Measurements from ENCODE around the gene KLHL29. TPM values are rescaled to one million over a fixed set of nuclear protein-coding genes. Genes with fewer than 3 reads are reported as not detected.

The KLHL29 gene
- total RNA-seq, 4 donors from 2014 or later: 2.2 to 3.3 (median 2.7) TPM

- Histone ChIP-seq H3K4me3 (replicated peaks in 1 of 3) (no peak overlapping the region), H3K4me1 (no peaks in the 10 kb centered on the region), H3K9me3 (no peaks in the 10 kb centered on the region), H3K36me3 (no peaks in the 10 kb centered on the region), H3K27me3 (no peaks in the 10 kb centered on the region), H3K27ac (no peak overlapping the region)
- TF ChIP-seq CTCF (IDR thresholded peaks at IDR 0.05) (no peak), POLR2A (IDR thresholded peaks at IDR 0.05) (no peak)
- WGBS, 2 donors: 96 to 97% methylated on average over 14 of the region's 14 CpGs
- intact Hi-C loops (cut with DNase I): no loop called here
- no peak for DNase-seq
Observed at GRCh38 chr2:23692263-23692662, 307.3 kb downstream of the KLHL29 start.

- WGBS, 2 donors: 95 to 97% methylated on average over 20 to 26 of the region's 28 CpGs
- H3K27ac ChIP-seq: no peak overlapping the region
- no peaks in the 10 kb centered on the region for H3K36me3 ChIP-seq
- DNase-seq: no peak
- intact Hi-C loops (cut with DNase I): no loop called here
- H3K27me3 ChIP-seq: no peaks in the 10 kb centered on the region
- no peaks in the 10 kb centered on the region for H3K9me3 ChIP-seq
- TF ChIP-seq POLR2A (IDR thresholded peaks at IDR 0.05) (no peak), CTCF (IDR thresholded peaks at IDR 0.05) (no peak)
- H3K4me3 ChIP-seq (replicated peaks in 1 of 3): no peak overlapping the region
- no peaks in the 10 kb centered on the region for H3K4me1 ChIP-seq
Observed at GRCh38 chr2:23692851-23693605, 308.0 kb downstream of the KLHL29 start.

GRCh38 chr2:23693606-23693951 lies 308.6 kb downstream of the KLHL29 start:
- H3K27ac ChIP-seq: no peak overlapping the region

GRCh38 chr2:23694058-23695045 lies 309.4 kb downstream of the KLHL29 start:
- no peaks in the 10 kb centered on the region for H3K9me3 ChIP-seq
- no peak overlapping the region for H3K27ac ChIP-seq
- intact Hi-C loops (cut with DNase I): no loop called here
- H3K4me1 ChIP-seq: no peaks in the 10 kb centered on the region
- WGBS, 2 donors: 81 to 82% methylated on average over 21 of the region's 21 CpGs
- no peak for DNase-seq
- no peak overlapping the region for H3K4me3 ChIP-seq (replicated peaks in 1 of 3)
- no peak for TF ChIP-seq POLR2A (IDR thresholded peaks at IDR 0.05)
- TF ChIP-seq CTCF (IDR thresholded peaks at IDR 0.05): no peak
- no peaks in the 10 kb centered on the region for H3K27me3 ChIP-seq
- no peaks in the 10 kb centered on the region for H3K36me3 ChIP-seq

More at GRCh38 chr2:23693606-23693951, 308.6 kb downstream of the KLHL29 start:
- H3K36me3 ChIP-seq: no peaks in the 10 kb centered on the region
- H3K4me3 ChIP-seq (replicated peaks in 1 of 3): no peak overlapping the region
- intact Hi-C loops (cut with DNase I): no loop called here
- H3K27me3 ChIP-seq: no peaks in the 10 kb centered on the region
- WGBS, 2 donors: 87 to 100% methylated on average over 3 to 4 of the region's 5 CpGs
- H3K4me1 ChIP-seq: no peaks in the 10 kb centered on the region
- H3K9me3 ChIP-seq: no peaks in the 10 kb centered on the region
- TF ChIP-seq CTCF (IDR thresholded peaks at IDR 0.05) (no peak), POLR2A (IDR thresholded peaks at IDR 0.05) (no peak)
- no peak for DNase-seq

Data from thyroid gland (tissue), 4 donors.